ENCODE results near the gene NPR2. TPM values are rescaled to one million over a fixed set of nuclear protein-coding genes. Genes with fewer than 3 reads are reported as not detected.
A peak's percentile ranks its signal among the peaks of the same experiment; 100 is the strongest.

The NPR2 gene
- total and polyA plus RNA-seq, 8 donors = 2.2 to 14.6 (median 3.6) TPM

GRCh38 chr9:35758475-35759050, 32.8 kb upstream of the NPR2 start:
- Histone ChIP-seq H3K27me3 (no peaks in the 10 kb centered on the region), H3K36me3 (peaks cover 0 to 4% (median 0%) of the 10 kb centered on the region in 3 donors), H3K4me3 (no peak overlapping the region), H3K27ac (peak overlapping the region in 2 of 4 donors; percentile 15 to 93), H3K9me3 (no peaks in the 10 kb centered on the region), H3K4me1 (peaks cover 5 to 15% (median 10%) of the 10 kb centered on the region in 3 donors)
- no peak for DNase-seq
- ATAC-seq = no peak
- FAIRE-seq = no peak
- intact Hi-C loops (cut with DNase I) = loop anchor here in 1 of 3 donors (10.0 kb wide), 1 partner anchor 56 kb away; the partner anchor contains the start of genes HINT2 and SPAG8
- TF ChIP-seq, protein P1, sequence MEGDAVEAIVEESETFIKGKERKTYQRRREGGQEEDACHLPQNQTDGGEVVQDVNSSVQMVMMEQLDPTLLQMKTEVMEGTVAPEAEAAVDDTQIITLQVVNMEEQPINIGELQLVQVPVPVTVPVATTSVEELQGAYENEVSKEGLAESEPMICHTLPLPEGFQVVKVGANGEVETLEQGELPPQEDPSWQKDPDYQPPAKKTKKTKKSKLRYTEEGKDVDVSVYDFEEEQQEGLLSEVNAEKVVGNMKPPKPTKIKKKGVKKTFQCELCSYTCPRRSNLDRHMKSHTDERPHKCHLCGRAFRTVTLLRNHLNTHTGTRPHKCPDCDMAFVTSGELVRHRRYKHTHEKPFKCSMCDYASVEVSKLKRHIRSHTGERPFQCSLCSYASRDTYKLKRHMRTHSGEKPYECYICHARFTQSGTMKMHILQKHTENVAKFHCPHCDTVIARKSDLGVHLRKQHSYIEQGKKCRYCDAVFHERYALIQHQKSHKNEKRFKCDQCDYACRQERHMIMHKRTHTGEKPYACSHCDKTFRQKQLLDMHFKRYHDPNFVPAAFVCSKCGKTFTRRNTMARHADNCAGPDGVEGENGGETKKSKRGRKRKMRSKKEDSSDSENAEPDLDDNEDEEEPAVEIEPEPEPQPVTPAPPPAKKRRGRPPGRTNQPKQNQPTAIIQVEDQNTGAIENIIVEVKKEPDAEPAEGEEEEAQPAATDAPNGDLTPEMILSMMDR (IDR thresholded peaks at IDR 0.05) = no peak
- 54 to 56% methylated on average over 3 of the region's 3 CpGs for WGBS, 2 donors

DNA sequence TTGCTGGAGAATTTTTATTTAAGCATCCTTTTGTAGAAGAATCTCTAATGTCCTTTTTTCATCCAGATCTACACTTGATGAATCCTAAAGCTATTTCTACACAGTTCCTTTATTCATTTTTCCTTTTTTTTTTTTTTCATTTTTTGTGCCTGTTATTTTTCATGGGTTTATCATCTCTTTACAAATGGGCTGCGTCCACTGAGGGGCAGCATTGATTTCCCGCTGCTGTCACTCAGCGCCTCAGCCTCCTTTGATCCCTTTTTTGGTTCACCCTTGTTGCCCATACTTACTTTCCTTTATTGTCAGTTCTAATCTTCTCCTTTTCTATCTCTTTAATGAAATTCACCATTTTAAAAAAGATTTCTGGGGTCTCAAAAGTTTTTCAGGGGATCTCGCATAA, 31.6 kb upstream of the NPR2 start:
- H3K27me3 ChIP-seq = no peaks in the 10 kb centered on the region
- 84 to 87% methylated on average over 4 of the region's 4 CpGs for WGBS, 2 donors
- intact Hi-C loops (cut with DNase I) = loop anchor here in 1 of 3 donors (10.0 kb wide), 1 partner anchor 55 kb away; the partner anchor contains the start of genes HINT2 and SPAG8
- no peaks in the 10 kb centered on the region for H3K9me3 ChIP-seq
- H3K36me3 ChIP-seq = no peaks in the 10 kb centered on the region
- H3K27ac ChIP-seq = peak overlapping the region in 1 of 4 donors; percentile 60
- ATAC-seq (no peak), FAIRE-seq (no peak), DNase-seq (no peak)
- no peak overlapping the region for H3K4me3 ChIP-seq
- peaks cover 5 to 15% (median 10%) of the 10 kb centered on the region in 3 donors for H3K4me1 ChIP-seq
- TF ChIP-seq, protein P1 (IDR thresholded peaks at IDR 0.05) = no peak

GRCh38 chr9:35760651-35761050, 30.7 kb upstream of the NPR2 start:
- DNase-seq (no peak), FAIRE-seq (no peak), ATAC-seq (peak in 2 of 4 donors; percentile 23 to 49)
- Histone ChIP-seq H3K4me3 (no peak overlapping the region), H3K27me3 (no peaks in the 10 kb centered on the region), H3K36me3 (no peaks in the 10 kb centered on the region), H3K9me3 (no peaks in the 10 kb centered on the region), H3K4me1 (peaks cover 5 to 15% (median 10%) of the 10 kb centered on the region in 3 donors), H3K27ac (peak overlapping the region in 2 of 4 donors; percentile 31 to 60)
- WGBS, 2 donors = 39 to 63% methylated on average over 2 of the region's 2 CpGs
- TF ChIP-seq, protein P1 (IDR thresholded peaks at IDR 0.05) = no peak
- intact Hi-C loops (cut with DNase I) = no loop called here

DNA sequence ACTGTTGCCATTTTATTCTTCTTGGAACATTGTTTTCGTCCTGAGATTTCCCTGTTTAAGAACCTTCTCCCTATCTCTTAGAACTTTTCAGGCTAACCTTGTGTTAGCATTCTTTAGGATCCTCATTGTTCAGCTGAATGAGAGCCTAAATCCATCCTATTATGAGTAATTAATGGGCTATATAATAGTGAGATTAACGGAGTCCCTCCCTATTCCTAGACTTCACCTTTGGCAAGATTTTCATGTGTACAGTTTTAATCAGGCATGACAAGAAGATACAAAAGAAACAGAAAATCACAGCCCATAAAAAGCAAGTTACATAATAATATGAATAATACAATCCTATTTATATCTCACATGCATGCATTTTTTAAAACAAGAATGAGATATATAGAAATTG, 28.2 kb upstream of the NPR2 start:
- TF ChIP-seq, protein P1 (IDR thresholded peaks at IDR 0.05) = no peak
- no peak for FAIRE-seq

GRCh38 chr9:35763803-35764202, 27.6 kb upstream of the NPR2 start:
- TF ChIP-seq, protein P1 (IDR thresholded peaks at IDR 0.05) = no peak

More for the DNA sequence above, 28.2 kb upstream of the NPR2 start:
- DNase-seq (no peak), ATAC-seq (no peak)
- Histone ChIP-seq H3K9me3 (no peaks in the 10 kb centered on the region), H3K36me3 (no peaks in the 10 kb centered on the region), H3K4me3 (no peak overlapping the region), H3K27ac (no peak overlapping the region), H3K4me1 (peaks cover 0 to 8% (median 3%) of the 10 kb centered on the region in 3 donors), H3K27me3 (no peaks in the 10 kb centered on the region)
- 75 to 77% methylated on average over 2 of the region's 2 CpGs for WGBS, 2 donors
- intact Hi-C loops (cut with DNase I) = no loop called here

More at GRCh38 chr9:35763803-35764202, 27.6 kb upstream of the NPR2 start:
- H3K27me3 ChIP-seq = no peaks in the 10 kb centered on the region
- no peak for FAIRE-seq
- peaks cover 0 to 3% (median 0%) of the 10 kb centered on the region in 3 donors for H3K4me1 ChIP-seq
- H3K9me3 ChIP-seq = no peaks in the 10 kb centered on the region
- DNase-seq = no peak
- no peak overlapping the region for H3K4me3 ChIP-seq
- 93 to 100% methylated on average over 1 of the region's 1 CpG for WGBS, 2 donors
- no peaks in the 10 kb centered on the region for H3K36me3 ChIP-seq
- H3K27ac ChIP-seq = no peak overlapping the region
- intact Hi-C loops (cut with DNase I) = no loop called here
- ATAC-seq = no peak

Data from pancreas (tissue), 10 donors.